ENCODE measurements around the gene AFAP1.

The AFAP1 gene

DNA sequence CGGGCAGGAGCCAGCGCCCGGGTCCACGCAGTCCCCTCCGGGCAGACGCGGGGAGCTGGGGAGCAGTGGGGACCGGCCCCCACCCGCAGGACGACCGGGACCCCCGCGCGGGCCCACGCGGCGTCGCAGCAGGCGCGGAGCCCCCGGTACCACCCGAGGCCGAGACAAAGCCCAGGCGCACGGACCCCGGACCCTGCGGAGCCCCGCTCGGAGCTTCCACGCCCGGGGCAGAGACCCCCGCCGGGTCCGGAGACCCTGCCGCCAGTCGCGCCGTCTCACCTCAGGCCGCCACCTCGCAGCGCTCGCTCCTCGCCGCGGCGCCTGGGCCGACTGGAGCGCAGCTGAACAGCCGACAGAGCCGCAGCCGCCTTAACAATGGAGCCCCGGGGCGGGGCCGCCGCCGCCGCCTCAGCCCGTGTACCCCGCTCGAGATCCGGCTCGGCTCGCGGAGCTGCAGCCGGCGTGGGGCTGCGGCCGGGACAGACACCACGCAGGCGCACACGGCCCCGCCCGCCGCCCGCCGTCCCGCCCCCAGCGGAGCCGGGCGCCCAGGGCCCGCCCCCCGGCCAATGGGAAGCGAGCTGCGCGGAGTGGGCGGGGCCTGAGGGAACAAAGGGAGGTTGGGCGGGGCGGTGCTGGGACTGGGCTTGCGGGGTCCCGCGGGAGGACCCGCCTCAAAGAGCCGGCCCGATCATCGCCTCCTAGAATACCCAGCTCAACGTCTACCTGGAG is at the start of gene AFAP1:
AFAP1 (minus strand) TSS at position 485 of the 732 bp plus-strand sequence. CDS start 67,783 bp downstream, outside the sequence.
- peak; percentile 77 for DNase-seq

- DNase-seq: no peak
Measured at GRCh38 chr4:7988437-7988836, 48.8 kb upstream of the AFAP1 start.

GRCh38 chr4:7987148-7987989 is 47.7 kb upstream of the AFAP1 start:
- peak; percentile 57 for DNase-seq

DNA sequence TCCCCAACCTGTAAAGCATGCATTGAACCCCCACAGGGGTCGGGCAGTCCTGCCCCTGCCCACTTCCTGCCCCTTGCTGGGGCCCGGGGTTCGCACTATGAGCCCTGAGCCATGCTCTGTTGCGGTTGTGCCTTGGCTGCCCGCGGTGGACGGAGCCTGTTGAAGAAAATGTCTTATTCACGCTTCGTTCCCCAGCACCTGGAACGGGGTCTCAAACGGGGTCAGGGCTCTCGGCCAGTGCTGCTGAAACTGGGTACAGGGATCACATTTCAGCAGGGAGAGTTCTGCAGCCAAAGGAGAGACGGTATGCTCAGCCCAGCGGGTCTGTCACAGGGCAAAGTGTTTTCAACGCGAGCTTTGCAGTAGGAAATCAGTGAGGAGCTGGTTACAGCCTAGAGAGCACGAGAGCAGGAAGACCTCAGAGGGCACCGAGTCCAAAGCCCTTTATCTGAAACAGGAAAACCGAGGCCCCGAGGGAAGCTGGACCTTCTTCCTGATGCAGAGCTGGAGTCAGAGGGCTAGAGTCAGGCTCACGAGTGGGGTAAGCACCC is 46.3 kb upstream of the AFAP1 start:
- no peak for DNase-seq

GRCh38 chr4:7985072-7985471 is 45.4 kb upstream of the AFAP1 start:
- no peak for DNase-seq

DNA sequence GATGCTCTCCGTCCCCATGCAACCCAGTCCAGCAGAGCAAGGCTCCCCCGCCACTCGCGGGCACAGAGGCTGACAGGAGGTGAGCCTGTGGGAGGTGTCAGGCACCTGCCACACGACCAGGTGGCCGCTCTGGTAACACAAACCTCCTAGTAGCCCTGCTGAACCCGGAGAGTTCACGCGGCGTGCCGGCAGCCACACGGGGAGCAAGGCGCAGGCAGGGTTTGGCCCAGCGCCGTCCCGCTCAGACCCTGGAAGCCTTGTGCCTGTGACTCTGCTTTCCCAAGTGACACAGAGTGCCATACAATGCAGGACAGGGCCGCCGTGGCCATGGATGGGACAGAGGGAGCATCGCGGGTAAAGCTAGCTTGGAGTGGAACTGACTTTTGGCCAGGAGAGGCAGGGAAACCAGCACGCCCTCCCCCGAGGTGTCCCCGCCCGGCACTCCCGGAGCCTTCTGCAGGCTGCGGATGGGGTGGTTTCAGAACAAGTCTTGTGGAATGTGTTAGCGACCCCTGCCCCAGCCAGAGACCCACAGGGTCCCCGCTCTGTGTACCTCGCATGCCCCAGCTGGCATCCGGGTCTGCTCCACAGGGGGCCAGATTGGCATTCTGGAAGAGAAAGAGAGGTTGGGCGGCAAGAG is 44.7 kb upstream of the AFAP1 start:
- DNase-seq: no peak

DNA sequence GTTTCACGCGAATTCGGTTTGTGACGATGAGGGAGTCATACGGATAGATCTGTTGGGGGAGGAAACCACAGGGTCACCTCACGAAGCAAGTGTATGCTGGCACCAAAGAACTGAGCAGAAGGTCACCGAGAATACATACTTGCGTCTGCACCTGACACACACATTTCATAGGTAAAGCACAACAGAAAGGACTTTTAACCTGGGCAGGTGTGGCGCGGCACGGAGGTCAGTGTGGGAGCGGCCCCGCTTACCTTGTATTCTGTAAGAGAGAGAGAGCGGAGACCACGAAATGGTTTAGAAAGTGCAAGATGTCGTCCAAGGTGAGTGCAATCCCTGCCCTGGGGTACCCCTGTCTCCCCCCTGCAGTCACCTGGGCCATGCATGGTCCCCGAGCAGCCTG is 43.6 kb upstream of the AFAP1 start:
- no peak for DNase-seq

- no peak for DNase-seq
Measured at GRCh38 chr4:7981738-7982394, 42.2 kb upstream of the AFAP1 start.

- no peak for DNase-seq
Measured at GRCh38 chr4:7980036-7980435, 40.4 kb upstream of the AFAP1 start.

DNA sequence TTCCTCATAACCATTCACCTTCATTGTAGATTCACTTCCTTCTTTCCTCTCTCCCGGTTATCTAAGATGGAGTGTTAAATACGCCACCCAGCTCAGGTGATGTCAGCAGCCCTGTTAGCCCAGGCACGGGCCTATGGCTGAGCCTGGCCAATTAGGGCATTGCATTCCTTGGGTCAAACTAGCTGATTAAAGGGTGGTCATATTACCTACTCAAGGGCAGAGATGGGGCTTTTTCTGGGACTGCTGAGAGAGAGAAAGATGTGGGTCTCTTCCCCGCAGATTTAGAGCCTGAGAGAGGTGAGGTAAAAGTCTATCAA is 39.9 kb upstream of the AFAP1 start:
- DNase-seq: no peak

- no peak for DNase-seq
Measured at GRCh38 chr4:7978907-7979651, 39.4 kb upstream of the AFAP1 start.

DNA sequence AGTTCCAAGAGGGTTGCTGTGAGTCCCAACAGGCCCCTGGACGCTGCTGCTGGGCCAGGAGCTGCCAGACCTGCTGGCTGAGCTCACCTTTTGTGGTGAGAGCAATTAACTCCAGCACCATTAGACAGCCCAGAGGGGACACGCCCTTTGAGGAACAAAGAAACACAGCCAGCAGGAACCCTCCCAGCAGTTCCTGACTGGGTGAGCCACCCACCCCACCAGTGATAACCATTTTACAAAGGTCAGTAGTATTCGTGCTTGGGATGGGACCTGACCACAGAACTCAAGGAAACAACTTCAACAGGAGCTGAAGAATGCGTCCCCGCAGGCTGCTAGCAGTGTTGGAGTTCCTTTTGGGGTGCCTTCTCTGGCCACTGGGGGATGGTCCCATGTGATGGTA is 38.8 kb upstream of the AFAP1 start:
- DNase-seq: peak; percentile 10

DNA sequence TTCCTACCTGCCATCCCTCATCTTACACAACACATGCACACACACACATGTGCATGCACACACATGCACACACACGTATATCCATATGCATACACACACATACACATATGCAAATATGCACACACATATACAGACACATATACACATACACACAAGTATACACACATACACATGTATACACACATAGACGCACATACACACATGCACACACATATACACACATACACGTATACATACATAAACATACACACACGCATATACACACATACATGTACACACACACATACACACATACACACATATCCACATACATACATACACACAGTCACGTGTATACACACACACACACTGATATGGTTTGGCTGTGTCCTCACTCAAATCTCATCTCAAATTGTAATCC is 37.0 kb upstream of the AFAP1 start:
- no peak for DNase-seq

- no peak for DNase-seq
Measured at GRCh38 chr4:7976025-7976424, 36.4 kb upstream of the AFAP1 start.

- no peak for DNase-seq
Measured at GRCh38 chr4:7974425-7974824, 34.8 kb upstream of the AFAP1 start.

- no peak for DNase-seq
Measured at GRCh38 chr4:7973545-7973981, 33.9 kb upstream of the AFAP1 start.

DNA sequence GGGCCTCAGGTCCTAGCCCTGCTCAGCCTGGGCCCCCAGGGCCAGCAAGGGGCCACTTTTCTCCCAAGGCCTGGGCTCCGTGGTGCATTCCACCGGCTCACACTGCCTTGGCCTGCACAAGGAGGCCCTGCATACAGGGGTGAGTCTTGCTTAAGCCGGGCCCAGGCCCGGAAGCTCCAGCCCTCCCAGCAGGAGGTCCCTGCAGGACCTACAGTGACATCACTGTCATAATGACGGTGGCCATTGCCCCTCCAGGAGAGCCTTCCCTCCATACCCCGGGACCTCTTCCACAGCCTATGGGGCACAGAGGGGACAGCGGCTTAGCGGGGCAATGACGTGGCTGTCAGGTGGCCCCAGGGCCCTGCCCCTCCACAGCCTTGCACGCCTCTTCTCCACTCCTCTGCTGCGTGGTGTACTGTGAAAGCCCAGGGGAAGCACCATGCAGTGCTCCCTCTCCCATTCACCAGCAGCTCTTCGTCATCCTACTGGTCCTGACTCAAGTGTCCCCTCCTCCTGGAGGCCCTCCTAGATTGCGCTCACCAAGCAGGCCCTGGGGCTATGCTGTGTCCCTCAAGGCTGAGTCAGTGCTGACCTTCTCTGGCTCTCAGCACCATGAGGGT is 32.3 kb upstream of the AFAP1 start:
- DNase-seq: no peak

DNA sequence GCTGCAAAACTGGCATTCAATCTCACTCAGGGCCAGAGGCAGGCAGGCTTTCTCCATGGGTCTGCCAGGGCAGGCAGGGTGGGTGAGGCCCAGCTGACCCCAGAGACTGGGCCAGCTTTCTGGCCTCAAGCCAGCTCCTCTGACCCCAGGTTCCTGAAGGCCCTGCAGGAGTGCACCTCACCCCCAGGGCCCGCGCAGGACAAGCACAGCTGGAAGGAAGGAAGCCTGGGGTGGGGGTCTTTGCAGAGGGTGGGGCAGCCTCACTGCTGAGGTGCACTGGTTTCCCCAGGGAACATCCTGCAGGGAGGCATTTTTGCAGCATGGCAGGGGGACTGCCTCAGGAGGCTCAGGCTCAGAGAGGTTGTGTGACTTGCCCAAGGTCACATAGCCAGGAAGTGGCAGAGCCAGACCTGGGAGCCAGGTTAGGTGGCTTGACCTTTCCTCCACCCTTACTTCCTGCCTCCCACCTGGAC is 31.5 kb upstream of the AFAP1 start:
- DNase-seq: no peak

DNA sequence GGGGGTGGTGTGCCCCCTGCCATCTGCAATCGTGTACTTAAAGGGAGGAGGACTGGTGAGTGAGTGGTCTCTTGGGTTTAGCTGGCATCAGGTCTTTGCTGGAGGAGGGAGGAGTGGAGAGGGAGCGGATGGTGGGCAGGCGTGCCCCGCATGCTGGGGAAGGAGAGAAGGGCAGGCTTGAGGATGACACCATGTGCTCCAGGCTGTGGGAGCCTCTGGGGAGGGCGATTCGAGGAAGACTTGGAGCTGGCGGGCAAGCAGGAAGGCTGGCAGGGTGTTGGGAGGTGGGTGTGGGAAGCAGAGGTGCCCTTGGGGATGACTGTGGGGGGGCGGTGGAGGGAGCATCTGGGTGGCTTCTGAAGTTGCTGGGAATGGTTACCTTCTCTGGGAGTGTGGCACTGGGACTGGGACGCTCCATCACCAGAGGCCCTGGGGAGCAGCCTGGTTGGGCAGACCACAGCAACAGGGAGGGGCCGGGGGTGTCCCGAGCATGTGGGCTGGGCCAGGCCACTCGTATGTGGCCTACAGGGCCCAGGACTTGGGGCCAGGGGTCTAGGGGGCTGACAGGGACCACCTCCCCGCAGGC is 30.8 kb upstream of the AFAP1 start:
- no peak for DNase-seq

DNA sequence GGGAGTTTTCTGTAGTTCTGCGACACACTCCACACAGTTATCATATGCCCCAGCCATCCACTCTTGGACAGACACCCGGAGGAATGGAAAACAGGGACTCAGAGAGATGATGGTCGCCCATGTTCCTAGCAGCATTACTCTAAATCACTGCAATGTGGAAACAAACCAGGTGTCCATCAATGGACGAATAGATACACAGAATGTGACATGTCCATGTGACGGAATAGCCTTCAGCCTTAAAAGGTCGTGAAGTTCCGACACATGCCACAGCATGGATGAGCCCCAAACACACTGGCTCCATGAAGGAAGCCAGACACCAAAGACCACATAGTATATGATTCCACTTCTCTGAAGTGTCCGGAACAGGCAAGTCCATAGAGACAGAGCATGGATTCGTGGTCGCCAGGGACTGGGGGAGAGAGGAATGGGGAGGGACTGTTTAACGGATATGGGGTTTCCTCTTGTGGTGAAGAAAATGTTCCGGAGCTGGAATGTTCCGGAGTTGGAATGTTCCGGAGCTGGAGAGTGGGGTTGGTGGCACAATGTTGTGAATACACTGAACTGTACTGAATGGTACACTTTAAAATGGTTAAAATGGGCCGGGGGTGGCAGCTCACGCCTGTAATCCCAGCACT is 28.7 kb upstream of the AFAP1 start:
- no peak for DNase-seq
